NB4 (cell line): ENCODE results near the gene PPP4R4.

ENCODE experiments used
- POLR2A ChIP-seq: IDR thresholded peaks from 2 replicates; pipeline ENCODE4 v1.6.1; 2011; ENCODE audit warnings: mild to moderate bottlenecking; ENCODE audit not compliant: insufficient read length; ENCODE audit errors: extremely low read depth
- TF ChIP-seq, protein P1 (sequence below): IDR thresholded peaks from one replicate; pipeline ENCODE4 v1.5.1; 2012; ENCODE audit warnings: low read depth, low read length

DNA sequence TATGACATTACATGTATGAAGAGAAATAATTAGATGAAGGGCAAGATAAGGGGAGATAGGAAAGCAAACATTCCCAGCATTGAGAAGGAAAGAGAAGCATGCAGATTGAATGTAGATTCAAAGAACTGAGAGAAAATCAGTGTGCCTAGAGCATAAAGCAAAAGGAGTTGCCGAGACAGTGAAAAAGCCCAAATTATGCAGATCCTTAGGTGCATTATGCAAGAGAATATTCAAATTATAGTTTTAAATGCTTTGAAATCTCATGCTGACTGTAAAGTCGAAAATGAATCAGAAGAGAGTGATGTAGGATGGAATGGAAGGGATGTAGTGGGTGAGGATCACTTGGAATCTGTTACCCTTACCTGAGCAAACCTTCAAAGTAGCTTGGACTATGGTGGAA, 49.9 kb downstream of the PPP4R4 start:
- TF ChIP-seq, protein P1, sequence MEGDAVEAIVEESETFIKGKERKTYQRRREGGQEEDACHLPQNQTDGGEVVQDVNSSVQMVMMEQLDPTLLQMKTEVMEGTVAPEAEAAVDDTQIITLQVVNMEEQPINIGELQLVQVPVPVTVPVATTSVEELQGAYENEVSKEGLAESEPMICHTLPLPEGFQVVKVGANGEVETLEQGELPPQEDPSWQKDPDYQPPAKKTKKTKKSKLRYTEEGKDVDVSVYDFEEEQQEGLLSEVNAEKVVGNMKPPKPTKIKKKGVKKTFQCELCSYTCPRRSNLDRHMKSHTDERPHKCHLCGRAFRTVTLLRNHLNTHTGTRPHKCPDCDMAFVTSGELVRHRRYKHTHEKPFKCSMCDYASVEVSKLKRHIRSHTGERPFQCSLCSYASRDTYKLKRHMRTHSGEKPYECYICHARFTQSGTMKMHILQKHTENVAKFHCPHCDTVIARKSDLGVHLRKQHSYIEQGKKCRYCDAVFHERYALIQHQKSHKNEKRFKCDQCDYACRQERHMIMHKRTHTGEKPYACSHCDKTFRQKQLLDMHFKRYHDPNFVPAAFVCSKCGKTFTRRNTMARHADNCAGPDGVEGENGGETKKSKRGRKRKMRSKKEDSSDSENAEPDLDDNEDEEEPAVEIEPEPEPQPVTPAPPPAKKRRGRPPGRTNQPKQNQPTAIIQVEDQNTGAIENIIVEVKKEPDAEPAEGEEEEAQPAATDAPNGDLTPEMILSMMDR = no peak
- no peak for TF ChIP-seq POLR2A
